Measurements from ENCODE around the gene UBE2L6.

UBE2L6 gene

GRCh38 chr11:57527056-57527631, 40.3 kb downstream of the UBE2L6 start:
- peak; percentile 63 for FAIRE-seq

- FAIRE-seq = no peak
These were observed 44.1 kb downstream of the UBE2L6 start for GRCh38 chr11:57523419-57523818.

GRCh38 chr11:57521116-57521515, 46.4 kb downstream of the UBE2L6 start:
- FAIRE-seq = no peak

GRCh38 chr11:57516061-57516443, 51.4 kb downstream of the UBE2L6 start:
- FAIRE-seq = no peak

- FAIRE-seq = no peak
These were observed 52.0 kb downstream of the UBE2L6 start, which contains the start of gene SLC43A1 for GRCh38 chr11:57515332-57516060. SLC43A1 (minus strand) TSS chr11:57515702; CDS start chr11:57514111, 1,591 bp downstream.

GRCh38 chr11:57514538-57515331, 52.7 kb downstream of the UBE2L6 start:
- no peak for FAIRE-seq

GRCh38 chr11:57513911-57514537, 53.4 kb downstream of the UBE2L6 start:
- FAIRE-seq = no peak

- FAIRE-seq = no peak
These were observed 54.0 kb downstream of the UBE2L6 start for GRCh38 chr11:57513452-57513795.

- FAIRE-seq = no peak
These were observed 54.6 kb downstream of the UBE2L6 start for GRCh38 chr11:57512646-57513451.

- no peak for FAIRE-seq
These were observed 55.6 kb downstream of the UBE2L6 start for GRCh38 chr11:57511741-57512430.

- FAIRE-seq = no peak
These were observed 58.9 kb downstream of the UBE2L6 start for GRCh38 chr11:57508341-57509170.

GRCh38 chr11:57506522-57506921, 61.0 kb downstream of the UBE2L6 start:
- no peak for FAIRE-seq

GRCh38 chr11:57504511-57504910, 63.0 kb downstream of the UBE2L6 start:
- FAIRE-seq = no peak

- FAIRE-seq = no peak
These were observed 64.6 kb downstream of the UBE2L6 start for GRCh38 chr11:57502870-57503269.

GRCh38 chr11:57502376-57502775, 65.1 kb downstream of the UBE2L6 start:
- no peak for FAIRE-seq

GRCh38 chr11:57501953-57502352, 65.5 kb downstream of the UBE2L6 start:
- no peak for FAIRE-seq

Data from A204.1 (cell line).